Activated CD4-positive, CD25-positive, alpha-beta regulatory T cell treated with anti-CD3 and anti-CD28 coated beads, Interleukin-2, amount 50 U/mL, for 24 hours (primary cell): ENCODE results near the gene CARD10.
"Not testable (repeated sequence)": the region's sequence is repeated elsewhere in the genome, so short reads cannot be mapped to it uniquely, and the experiment has no call there.

ENCODE experiments used
- ATAC-seq, 2 donors: fragments of 150-1000 bp; cut with Tn5 transposase; one replicate each; pipeline ENCODE4 v1.10.0; 2021; ENCODE audit warnings: mild to moderate bottlenecking in 1 of 2, moderate library complexity in 1 of 2

The CARD10 gene

GRCh38 chr22:37485395-37486223, 33.6 kb downstream of the CARD10 start:
- peak in 1 of 2 donors; percentile 6 for ATAC-seq

- peak; percentile 57 to 68 for ATAC-seq
Measured at GRCh38 chr22:37484480-37485394, 34.5 kb downstream of the CARD10 start.

- no peak for ATAC-seq
Measured at GRCh38 chr22:37483050-37483449, 36.2 kb downstream of the CARD10 start.

GRCh38 chr22:37482244-37482643, 37.0 kb downstream of the CARD10 start:
- ATAC-seq = no peak

GRCh38 chr22:37481347-37481907, 37.8 kb downstream of the CARD10 start:
- no peak for ATAC-seq

- no peak for ATAC-seq
Measured at GRCh38 chr22:37480387-37481346, 38.5 kb downstream of the CARD10 start.

GRCh38 chr22:37479196-37479595, 40.0 kb downstream of the CARD10 start:
- no peak for ATAC-seq

- ATAC-seq = no peak
Measured at GRCh38 chr22:37476389-37477329, 42.6 kb downstream of the CARD10 start.

- ATAC-seq = no peak
Measured at GRCh38 chr22:37474447-37475090, 44.6 kb downstream of the CARD10 start.

GRCh38 chr22:37473437-37473946, 45.7 kb downstream of the CARD10 start:
- no peak for ATAC-seq

- peak in 1 of 2 donors; percentile 50 for ATAC-seq
Measured at GRCh38 chr22:37472418-37473006, 46.7 kb downstream of the CARD10 start.

- ATAC-seq = no peak
Measured at GRCh38 chr22:37471727-37472417, 47.3 kb downstream of the CARD10 start.

- no peak for ATAC-seq
Measured at GRCh38 chr22:37470087-37470445, 49.1 kb downstream of the CARD10 start.

GRCh38 chr22:37469416-37470086, 49.7 kb downstream of the CARD10 start:
- no peak for ATAC-seq

- not testable (repeated sequence) for ATAC-seq
Measured at GRCh38 chr22:37468201-37468695, 51.0 kb downstream of the CARD10 start.

- no peak for ATAC-seq
Measured at GRCh38 chr22:37467391-37467955, 51.7 kb downstream of the CARD10 start.

GRCh38 chr22:37464181-37464580, 55.0 kb downstream of the CARD10 start:
- ATAC-seq = no peak

GRCh38 chr22:37462983-37463382, 56.2 kb downstream of the CARD10 start:
- ATAC-seq = no peak
